Liver (tissue), 3 donors: ENCODE results near the gene RSPH6A.

Experiments
- ATF3 ChIP-seq: IDR thresholded peaks from 2 replicates; pipeline ENCODE4 v1.6.1; 2016; ENCODE audit warnings: antibody characterized with exemption
- CTCF ChIP-seq: fragments of 150-350 bp; IDR thresholded peaks from 2 replicates; pipeline ENCODE4 v1.5.1; 2017; ENCODE audit warnings: improper control_type of control experiment, low read depth, low read length; ENCODE audit not compliant: missing input control
- EGR1 ChIP-seq, 2 donors: IDR thresholded peaks; 2 replicates each; pipeline ENCODE4 v1.6.1; 2016 to 2018; ENCODE audit warnings: antibody characterized with exemption in 2 of 2, low read depth in 2 of 2
- HNF4G ChIP-seq: IDR thresholded peaks from 2 replicates; pipeline ENCODE4 v1.6.1; 2016; ENCODE audit warnings: antibody characterized with exemption
- JUND ChIP-seq, 2 donors: IDR thresholded peaks; 2 replicates each; pipeline ENCODE4 v1.6.1; 2016; ENCODE audit warnings: antibody characterized with exemption in 2 of 2
- MAX ChIP-seq: IDR thresholded peaks from 2 replicates; pipeline ENCODE4 v1.6.1; 2016; ENCODE audit warnings: antibody characterized with exemption
- RAD21 ChIP-seq, 2 donors: IDR thresholded peaks; 2 replicates each; pipeline ENCODE4 v1.6.1; 2016; ENCODE audit warnings: antibody characterized with exemption in 2 of 2, mild to moderate bottlenecking in 2 of 2
- SP1 ChIP-seq: IDR thresholded peaks from 2 replicates; pipeline ENCODE4 v1.6.1; 2018; ENCODE audit warnings: antibody characterized with exemption, mild to moderate bottlenecking
- YY1 ChIP-seq: IDR thresholded peaks from 2 replicates; pipeline ENCODE4 v1.6.1; 2016; ENCODE audit warnings: antibody characterized with exemption, mild to moderate bottlenecking
- donor health status: healthy.
- donor health status: healthy.

DNA sequence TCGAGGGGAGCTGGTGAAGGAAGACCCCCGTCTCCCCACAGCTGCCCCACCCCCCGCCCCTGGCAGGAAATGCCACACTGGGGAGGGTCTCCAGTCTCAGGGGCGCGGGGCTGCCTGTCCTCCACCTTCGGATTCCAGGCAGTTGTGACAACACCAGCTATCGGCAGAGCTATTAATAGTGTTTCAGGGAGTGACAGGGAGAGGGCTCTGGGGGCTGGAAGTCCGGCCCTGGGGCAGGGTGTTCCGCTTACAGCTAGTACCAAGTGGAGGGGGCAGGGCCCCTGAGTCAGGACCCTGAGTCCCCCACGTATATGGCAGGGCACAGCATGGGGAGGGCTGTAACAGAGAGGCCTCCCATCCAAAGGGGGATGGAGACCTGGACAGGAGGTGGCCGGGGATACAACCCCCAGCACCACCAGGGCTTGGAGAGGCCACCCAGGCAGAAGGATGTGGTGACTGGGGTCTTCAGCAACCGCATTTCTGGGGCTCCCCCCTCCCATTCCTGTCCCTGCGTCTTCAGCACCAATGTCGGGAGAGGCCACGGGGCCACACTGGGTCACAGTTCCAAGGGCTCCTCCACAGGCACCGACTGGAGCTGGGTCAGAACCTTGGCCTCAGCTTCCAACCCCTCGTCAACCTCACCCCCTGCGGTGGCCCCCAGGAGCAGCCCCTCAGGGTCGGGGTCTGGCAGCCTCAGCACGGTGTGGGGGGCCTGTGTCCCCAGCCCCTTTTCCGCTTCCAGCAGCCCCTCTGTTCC lies 50.0 kb downstream of the RSPH6A start:
- TF ChIP-seq MAX (no peak), SP1 (no peak), CTCF (no peak), RAD21 (IDR thresholded peaks at IDR 0.05) (no peak), ATF3 (no peak), EGR1 (IDR thresholded peaks at IDR 0.05; ENCODE audit: low read depth in 2 of 2) (no peak), YY1 (no peak), JUND (IDR thresholded peaks at IDR 0.05) (no peak), HNF4G (no peak)
